ENCODE measurements around the gene RCBTB2.

GRCh38 chr13:48527955-48528354, 4.9 kb downstream of the RCBTB2 start:
- TF ChIP-seq TAF1 (IDR thresholded peaks at IDR 0.05; ENCODE audit: borderline replicate concordance, insufficient read depth, low read length) = no peak
- TF ChIP-seq REST (IDR thresholded peaks at IDR 0.05; ENCODE audit: insufficient read depth in 1 of 2, low read depth in 2 of 2, low read length in 2 of 2) = no peak
